Activated CD4-positive, alpha-beta memory T cell treated with anti-CD3 and anti-CD28 coated beads, Interleukin-2, amount 10 ng/mL, durations not matched to agents 7 days and 5 days (primary cell): Measurements from ENCODE around the gene EEFSEC. TPM values are rescaled to one million over a fixed set of nuclear protein-coding genes. Genes with fewer than 3 reads are reported as not detected.

Experiments used
- CTCF ChIA-PET: fragments of 350-600 bp; sonication (Branson Sonifier 250); formaldehyde crosslinking; loops from one replicate; lab custom pipeline; 2021; ENCODE audit warnings: antibody characterized with exemption, inconsistent platforms; lab: Charles Lee
- POLR2A ChIA-PET: fragments of 350-600 bp; sonication (Branson Sonifier 250); formaldehyde crosslinking; loops from one replicate; lab custom pipeline; 2021; ENCODE audit warnings: antibody characterized with exemption; lab: Charles Lee
- DNase-seq: peaks from one replicate; pipeline ENCODE4 v3.0.0-alpha.2; 2020
- H3K27ac Mint-ChIP-seq: one replicate; pipeline ENCODE4 v1.8.0; 2021; ENCODE audit warnings: mild to moderate bottlenecking, mixed read lengths
- H3K27me3 Mint-ChIP-seq: one replicate; pipeline ENCODE4 v1.8.0; 2021; ENCODE audit warnings: mixed read lengths
- H3K36me3 Mint-ChIP-seq: one replicate; pipeline ENCODE4 v1.8.0; 2021; ENCODE audit warnings: low read depth, mixed read lengths
- H3K4me1 Mint-ChIP-seq: one replicate; pipeline ENCODE4 v1.8.0; 2021; ENCODE audit warnings: mixed read lengths
- H3K4me3 Mint-ChIP-seq: one replicate; pipeline ENCODE4 v1.8.0; 2021; ENCODE audit warnings: mild to moderate bottlenecking, mixed read lengths
- H3K9me3 Mint-ChIP-seq: one replicate; pipeline ENCODE4 v1.8.0; 2021; ENCODE audit warnings: mixed read lengths
- total RNA-seq, 2 experiments: library from RNA; stranded (reverse); gene quantifications; one replicate each; pipeline ENCODE4 v1.2.3, GENCODE V29; 2021

EEFSEC gene
- total RNA-seq, 2 experiments from 2014 or later = 14.5 to 15.0 TPM

DNA sequence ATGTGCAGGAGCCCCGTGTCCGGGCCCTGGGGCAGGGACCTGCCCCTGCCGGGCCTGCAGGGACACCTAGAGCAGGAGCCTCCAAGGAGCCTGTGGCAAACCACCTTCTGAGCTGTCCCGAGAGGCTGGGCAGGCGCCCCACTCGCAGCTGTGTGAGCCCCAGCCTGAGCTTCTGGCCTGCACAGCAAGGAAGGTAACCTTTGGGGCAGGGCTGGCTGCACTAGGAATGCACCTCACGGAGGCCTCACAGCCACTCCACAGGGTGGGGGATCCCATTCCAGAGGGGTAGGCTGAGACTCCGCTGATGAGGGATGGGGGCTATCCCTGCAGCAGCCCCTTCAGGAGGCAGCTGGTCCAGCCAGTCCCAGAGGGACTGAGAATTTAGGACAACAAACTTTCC lies 245.3 kb downstream of the EEFSEC start:
- H3K9me3 Mint-ChIP-seq = no peaks in the 10 kb centered on the region
- DNase-seq = no peak
- POLR2A ChIA-PET = no interaction called here
- H3K27me3 Mint-ChIP-seq = no peaks in the 10 kb centered on the region
- CTCF ChIA-PET = interaction anchor here (0.6 kb wide), 1 partner anchor 190 kb away, joined by 3 read pairs; no protein-coding TSS in a partner anchor
- no peak overlapping the region for H3K27ac Mint-ChIP-seq
- no peak overlapping the region for H3K4me3 Mint-ChIP-seq
- peaks cover 1% of the 10 kb centered on the region for H3K4me1 Mint-ChIP-seq
- H3K36me3 Mint-ChIP-seq = no peaks in the 10 kb centered on the region

DNA sequence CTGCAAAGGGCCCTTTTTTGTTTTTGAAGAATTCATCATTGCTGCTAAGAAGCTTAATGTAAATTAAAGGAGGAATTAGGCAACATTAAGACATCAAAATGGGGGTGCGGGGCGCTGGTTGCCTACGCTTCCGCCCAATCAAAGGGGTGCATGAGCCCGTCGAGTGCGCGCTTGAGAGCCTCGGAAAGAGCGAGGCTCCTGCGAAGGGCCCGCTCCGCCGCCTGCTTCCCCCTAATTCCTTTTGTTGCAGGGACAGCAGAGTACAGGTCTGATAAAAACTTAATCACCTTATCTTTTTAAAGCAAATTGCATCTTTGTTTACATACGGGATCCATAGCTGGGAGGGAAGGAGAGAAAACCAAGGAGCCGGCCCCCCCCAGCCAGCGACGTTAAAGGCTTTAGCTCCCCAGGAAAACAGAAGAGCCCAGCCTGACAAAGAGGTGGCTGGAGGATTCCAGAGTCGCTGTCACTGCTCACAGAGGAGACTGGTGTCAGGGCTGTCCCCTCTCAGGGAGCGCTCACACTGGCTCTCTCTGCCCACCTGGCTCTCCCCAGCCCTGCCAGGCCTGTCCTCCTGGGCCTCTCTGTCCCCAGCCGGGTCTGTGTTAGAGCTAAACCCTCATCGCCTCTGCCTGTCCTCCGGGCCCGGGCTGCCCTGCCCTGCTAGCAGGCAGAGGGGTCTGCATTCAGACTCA lies 246.1 kb downstream of the EEFSEC start:
- Mint-ChIP-seq H3K36me3 (no peaks in the 10 kb centered on the region), H3K4me1 (peaks cover 1% of the 10 kb centered on the region), H3K27me3 (no peaks in the 10 kb centered on the region), H3K9me3 (no peaks in the 10 kb centered on the region), H3K4me3 (no peak overlapping the region), H3K27ac (no peak overlapping the region)
- CTCF ChIA-PET = interaction anchor here (0.6 kb wide), 1 partner anchor 189 kb away, joined by 3 read pairs; no protein-coding TSS in a partner anchor
- no peak for DNase-seq
- POLR2A ChIA-PET = no interaction called here

DNA sequence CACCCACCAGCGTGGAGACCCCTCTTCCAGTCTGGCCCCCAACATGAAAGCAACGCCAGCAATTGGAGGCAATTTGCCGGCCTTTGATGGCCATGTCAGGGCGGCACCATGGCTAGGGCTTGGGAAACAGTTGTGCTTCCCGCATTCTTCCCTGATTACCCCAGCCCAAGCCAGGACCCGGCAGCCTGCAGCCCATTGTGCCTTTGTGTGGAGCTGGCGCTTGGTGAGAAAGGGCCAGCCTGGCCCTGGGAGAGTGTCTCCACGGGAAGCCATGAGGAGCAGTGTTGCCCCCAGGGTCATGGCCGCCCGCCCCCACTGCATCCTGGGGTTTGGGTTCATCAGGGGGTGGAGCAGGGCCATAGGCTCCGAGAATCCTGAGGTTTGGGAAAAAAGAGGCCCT lies 247.4 kb downstream of the EEFSEC start:
- no peak for DNase-seq
- no peaks in the 10 kb centered on the region for H3K27me3 Mint-ChIP-seq
- CTCF ChIA-PET = no interaction called here
- no peaks in the 10 kb centered on the region for H3K9me3 Mint-ChIP-seq
- H3K36me3 Mint-ChIP-seq = no peaks in the 10 kb centered on the region
- H3K4me3 Mint-ChIP-seq = no peak overlapping the region
- POLR2A ChIA-PET = no interaction called here
- no peaks in the 10 kb centered on the region for H3K4me1 Mint-ChIP-seq
- H3K27ac Mint-ChIP-seq = no peak overlapping the region

DNA sequence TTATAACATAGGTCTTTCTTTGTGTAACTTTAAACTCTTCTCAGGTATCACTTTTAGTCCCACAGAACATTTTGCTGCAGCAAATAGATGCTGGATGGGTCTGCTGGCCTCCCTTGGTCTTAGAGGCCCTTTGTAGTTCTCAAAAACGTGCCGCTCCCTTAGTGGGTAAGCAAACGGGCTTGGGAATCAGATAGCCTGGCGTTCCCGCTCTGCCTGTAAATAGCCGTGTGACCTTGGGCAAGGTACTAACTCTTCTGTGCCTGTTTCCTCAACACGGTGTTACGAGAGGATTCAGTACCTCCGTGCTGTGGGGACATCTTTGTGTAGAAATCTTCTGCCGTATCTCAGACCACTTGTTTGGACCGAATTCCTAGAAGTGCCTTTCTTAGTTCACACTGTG lies 249.0 kb downstream of the EEFSEC start:
- POLR2A ChIA-PET = no interaction called here

DNA sequence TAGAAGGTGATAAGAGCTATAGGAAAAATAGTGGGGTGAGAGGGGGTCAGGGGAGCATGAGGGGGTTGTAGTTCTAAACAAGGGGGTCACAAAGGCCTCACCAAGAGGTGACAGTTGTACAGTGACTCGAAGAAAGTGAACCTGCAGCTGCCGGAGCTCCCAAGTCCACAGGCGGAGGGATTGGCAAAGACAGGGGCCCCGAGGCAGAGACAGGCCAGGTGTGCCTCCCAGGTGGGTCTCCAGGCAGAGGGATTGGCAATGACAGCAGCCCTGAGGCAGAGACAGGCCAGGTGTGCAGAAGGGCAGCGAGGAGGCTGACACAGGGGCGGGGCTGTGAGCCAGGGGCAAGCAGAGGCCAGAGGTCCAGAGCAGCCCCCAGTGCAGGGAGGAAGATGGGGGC lies 249.7 kb downstream of the EEFSEC start:
- no peaks in the 10 kb centered on the region for H3K27me3 Mint-ChIP-seq
- no peak for DNase-seq
- no peak overlapping the region for H3K4me3 Mint-ChIP-seq
- H3K9me3 Mint-ChIP-seq = no peaks in the 10 kb centered on the region
- H3K36me3 Mint-ChIP-seq = no peaks in the 10 kb centered on the region
- CTCF ChIA-PET = interaction anchor here (0.7 kb wide), 1 partner anchor 323 kb away, joined by 3 read pairs; no protein-coding TSS in a partner anchor
- H3K4me1 Mint-ChIP-seq = no peaks in the 10 kb centered on the region
- POLR2A ChIA-PET = no interaction called here
- no peak overlapping the region for H3K27ac Mint-ChIP-seq

More for the DNA sequence above, 249.0 kb downstream of the EEFSEC start:
- no peaks in the 10 kb centered on the region for H3K36me3 Mint-ChIP-seq
- no peak overlapping the region for H3K27ac Mint-ChIP-seq
- CTCF ChIA-PET = interaction anchor here (0.7 kb wide), 1 partner anchor 322 kb away, joined by 3 read pairs; no protein-coding TSS in a partner anchor
- no peak for DNase-seq
- no peaks in the 10 kb centered on the region for H3K4me1 Mint-ChIP-seq
- H3K27me3 Mint-ChIP-seq = no peaks in the 10 kb centered on the region
- H3K4me3 Mint-ChIP-seq = no peak overlapping the region
- no peaks in the 10 kb centered on the region for H3K9me3 Mint-ChIP-seq

DNA sequence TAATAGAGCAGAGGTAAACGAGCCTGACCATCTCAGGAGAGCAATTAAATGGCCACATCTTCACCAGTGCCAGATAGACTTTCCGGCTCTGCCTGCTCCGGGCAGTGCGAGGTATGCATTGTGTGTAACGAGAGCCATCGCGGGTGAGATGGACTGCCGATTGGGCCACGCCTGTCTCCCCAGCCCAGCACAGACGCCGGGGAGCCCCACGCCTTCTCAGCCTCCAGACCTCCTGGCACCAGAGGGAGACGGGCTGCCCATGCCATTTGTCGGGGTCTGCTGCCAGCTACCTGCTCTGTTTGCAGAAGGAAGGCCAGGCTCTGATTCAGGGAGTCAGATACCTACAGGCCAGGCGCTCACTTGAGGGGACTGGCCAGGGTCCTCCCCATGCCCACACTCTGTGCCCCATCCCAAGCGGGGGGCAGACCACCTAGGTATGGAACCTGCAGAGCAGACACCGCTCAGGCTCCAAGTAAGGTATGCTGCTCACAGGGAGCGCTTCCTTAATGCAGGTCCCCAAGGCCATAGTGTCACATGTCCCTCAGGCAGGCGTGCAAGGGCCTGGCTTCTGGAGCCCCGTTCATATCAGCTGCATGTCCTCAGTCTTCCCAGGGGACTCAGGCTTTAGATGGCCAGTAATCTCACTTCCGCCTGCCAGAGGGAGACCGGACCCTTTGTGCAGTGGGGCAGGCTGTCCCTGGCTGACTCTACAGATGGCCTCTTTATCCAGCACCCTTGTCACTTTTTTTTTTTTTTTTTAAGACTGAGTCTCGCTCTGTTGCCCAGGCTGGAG lies 251.2 kb downstream of the EEFSEC start:
- H3K27ac Mint-ChIP-seq = no peak overlapping the region
- H3K4me3 Mint-ChIP-seq = no peak overlapping the region
- H3K27me3 Mint-ChIP-seq = no peaks in the 10 kb centered on the region
- CTCF ChIA-PET = no interaction called here
- no peaks in the 10 kb centered on the region for H3K36me3 Mint-ChIP-seq
- H3K4me1 Mint-ChIP-seq = no peaks in the 10 kb centered on the region
- H3K9me3 Mint-ChIP-seq = no peaks in the 10 kb centered on the region
- POLR2A ChIA-PET = no interaction called here
- no peak for DNase-seq

DNA sequence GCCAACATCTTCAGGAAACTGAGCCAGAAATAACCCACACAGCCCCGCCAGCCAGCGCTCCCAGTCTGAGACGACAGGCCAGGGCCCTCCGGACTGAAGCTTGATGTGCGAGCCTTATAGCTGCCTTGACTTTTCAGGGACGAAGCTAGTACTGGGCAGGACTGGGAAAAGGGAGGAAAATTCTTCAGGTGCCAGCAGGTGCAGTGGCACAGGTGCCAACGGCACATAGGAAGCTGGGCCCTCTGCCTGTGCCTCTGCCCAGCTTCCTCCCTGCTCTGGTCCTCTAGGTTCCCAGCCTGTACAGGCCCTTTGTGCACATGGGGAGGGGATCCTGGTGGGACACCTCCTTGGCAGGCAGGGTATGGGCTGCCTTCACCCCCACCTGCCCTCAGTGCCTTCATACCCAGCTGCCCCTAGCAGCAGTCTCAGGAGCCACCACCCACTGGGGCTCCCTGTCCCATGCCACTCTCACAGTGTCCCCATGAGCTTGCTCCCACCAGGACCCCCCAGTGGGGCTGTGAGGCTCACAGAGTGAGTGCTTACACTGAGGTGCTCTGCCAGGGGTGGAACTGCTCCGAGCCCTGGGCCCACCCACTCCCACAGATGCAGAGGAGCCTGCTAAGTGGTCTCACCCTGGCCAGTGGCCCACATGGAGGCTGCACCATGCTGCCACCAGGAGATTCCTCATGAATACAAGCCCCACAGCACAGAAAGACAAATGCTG lies 252.4 kb downstream of the EEFSEC start:
- DNase-seq = no peak
- ChIA-PET CTCF (no interaction called here), POLR2A (no interaction called here)
- H3K4me3 Mint-ChIP-seq = no peak overlapping the region
- H3K36me3 Mint-ChIP-seq = no peaks in the 10 kb centered on the region
- no peaks in the 10 kb centered on the region for H3K27me3 Mint-ChIP-seq
- no peaks in the 10 kb centered on the region for H3K9me3 Mint-ChIP-seq
- H3K4me1 Mint-ChIP-seq = no peaks in the 10 kb centered on the region
- H3K27ac Mint-ChIP-seq = no peak overlapping the region

DNA sequence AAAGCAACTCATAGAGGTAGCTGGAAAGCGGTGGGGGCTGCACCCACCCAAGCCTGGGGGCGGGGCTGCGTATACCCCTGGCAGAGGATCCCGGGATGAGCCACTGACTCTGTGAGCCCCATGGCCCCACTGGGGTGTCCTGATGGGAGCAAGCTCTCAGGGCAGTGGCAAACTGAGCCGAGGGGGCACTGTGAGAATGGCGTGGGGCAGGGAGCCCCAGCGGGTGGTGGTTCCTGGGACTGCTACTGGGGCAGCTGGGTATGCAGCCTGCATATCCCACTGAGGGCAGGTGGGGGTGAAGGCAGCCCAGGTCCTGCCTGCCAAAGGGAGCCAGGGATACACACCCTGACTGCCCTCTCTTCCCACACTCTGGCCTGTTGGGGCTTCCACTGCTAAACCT lies 254.0 kb downstream of the EEFSEC start:
- ChIA-PET CTCF (no interaction called here), POLR2A (no interaction called here)
- no peaks in the 10 kb centered on the region for H3K9me3 Mint-ChIP-seq
- no peaks in the 10 kb centered on the region for H3K4me1 Mint-ChIP-seq
- H3K27me3 Mint-ChIP-seq = no peaks in the 10 kb centered on the region
- H3K27ac Mint-ChIP-seq = no peak overlapping the region
- H3K4me3 Mint-ChIP-seq = no peak overlapping the region
- H3K36me3 Mint-ChIP-seq = no peaks in the 10 kb centered on the region
- DNase-seq = no peak

DNA sequence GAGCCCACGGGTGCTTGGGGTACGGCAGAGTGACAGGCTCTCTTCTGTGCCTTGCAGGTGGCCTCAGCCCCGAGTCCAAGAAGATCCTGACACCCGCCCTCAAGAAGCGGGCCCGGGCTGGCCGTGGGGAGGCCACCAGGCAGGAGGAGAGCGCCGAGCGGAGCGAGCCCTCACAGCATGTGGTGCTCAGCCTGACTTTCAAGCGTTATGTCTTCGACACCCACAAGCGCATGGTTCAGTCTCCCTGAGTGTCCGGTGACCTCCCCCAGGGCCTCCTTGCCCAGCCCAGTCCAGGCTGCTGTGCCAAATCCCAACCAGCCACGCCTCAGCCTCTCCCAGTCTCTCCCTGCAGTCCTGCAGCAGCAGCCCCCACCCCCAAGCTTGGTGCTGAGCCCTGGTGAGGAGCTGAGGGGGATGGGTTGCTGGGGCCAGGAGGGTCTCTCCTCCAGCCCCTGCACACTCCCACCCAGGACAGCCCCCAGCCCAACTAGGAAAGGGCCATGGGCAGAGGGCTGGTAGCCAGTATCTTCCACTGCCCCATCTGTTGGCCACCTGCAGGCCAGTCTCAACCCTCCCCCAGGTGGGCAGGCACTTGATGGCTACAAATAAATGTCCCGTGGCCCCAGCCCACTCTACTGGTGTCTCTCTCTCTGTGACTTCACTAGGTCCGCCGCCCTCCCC lies 254.9 kb downstream of the EEFSEC start:
- Mint-ChIP-seq H3K27me3 (no peaks in the 10 kb centered on the region), H3K4me1 (no peaks in the 10 kb centered on the region), H3K9me3 (no peaks in the 10 kb centered on the region), H3K36me3 (no peaks in the 10 kb centered on the region), H3K4me3 (no peak overlapping the region), H3K27ac (no peak overlapping the region)
- CTCF ChIA-PET = no interaction called here
- POLR2A ChIA-PET = no interaction called here
- no peak for DNase-seq

DNA sequence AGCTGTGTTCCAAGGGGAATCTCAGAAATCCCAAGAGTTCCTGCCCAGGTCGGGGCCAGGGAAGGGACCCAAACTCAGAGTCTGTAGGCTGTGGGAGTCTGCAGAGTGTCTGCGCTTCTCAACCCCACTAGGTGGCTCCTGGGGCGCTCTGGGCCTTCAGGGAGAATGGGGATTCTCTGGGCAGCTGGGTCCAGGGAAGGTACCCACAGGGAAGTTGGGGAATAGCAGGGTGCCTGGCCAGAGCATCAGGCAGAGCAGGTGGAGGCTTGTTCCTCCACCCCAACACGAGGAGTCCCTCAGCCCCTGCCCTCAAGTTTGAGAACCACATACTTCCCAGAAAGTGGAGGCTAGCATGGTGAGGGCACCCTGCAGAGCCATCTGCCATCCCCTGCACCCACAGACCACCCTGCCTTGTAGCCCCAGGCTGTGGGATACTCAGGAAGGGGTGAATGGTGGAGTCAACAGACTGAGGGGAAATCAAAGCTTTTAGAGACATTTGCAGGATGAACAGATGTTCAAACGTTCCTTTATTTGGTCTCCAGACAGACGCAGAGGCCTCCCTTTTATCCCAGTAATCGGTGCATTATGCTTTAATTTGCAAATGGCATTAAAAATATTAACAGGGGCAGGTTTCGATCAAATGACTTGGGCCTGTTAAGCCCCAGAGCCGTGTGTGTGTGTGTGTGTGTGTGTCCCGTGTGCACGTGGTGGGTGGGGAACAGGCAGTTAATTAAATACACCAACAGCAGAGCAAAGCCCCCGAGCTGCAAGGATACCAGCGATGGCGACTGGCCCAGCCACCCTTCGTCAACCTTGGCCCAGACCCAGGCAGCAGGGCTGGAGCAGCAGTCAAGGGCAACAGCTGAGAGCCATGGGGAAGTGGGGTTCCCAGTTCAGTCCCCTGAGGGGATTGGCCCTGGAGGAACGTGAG lies 255.7 kb downstream of the EEFSEC start:
- H3K4me1 Mint-ChIP-seq = no peaks in the 10 kb centered on the region
- no peaks in the 10 kb centered on the region for H3K9me3 Mint-ChIP-seq
- ChIA-PET POLR2A (no interaction called here), CTCF (interaction anchor here (1.5 kb wide), 1 partner anchor 17 kb away, joined by 6 read pairs; no protein-coding TSS in a partner anchor)
- no peak overlapping the region for H3K27ac Mint-ChIP-seq
- H3K4me3 Mint-ChIP-seq = no peak overlapping the region
- H3K27me3 Mint-ChIP-seq = no peaks in the 10 kb centered on the region
- no peak for DNase-seq
- H3K36me3 Mint-ChIP-seq = no peaks in the 10 kb centered on the region

DNA sequence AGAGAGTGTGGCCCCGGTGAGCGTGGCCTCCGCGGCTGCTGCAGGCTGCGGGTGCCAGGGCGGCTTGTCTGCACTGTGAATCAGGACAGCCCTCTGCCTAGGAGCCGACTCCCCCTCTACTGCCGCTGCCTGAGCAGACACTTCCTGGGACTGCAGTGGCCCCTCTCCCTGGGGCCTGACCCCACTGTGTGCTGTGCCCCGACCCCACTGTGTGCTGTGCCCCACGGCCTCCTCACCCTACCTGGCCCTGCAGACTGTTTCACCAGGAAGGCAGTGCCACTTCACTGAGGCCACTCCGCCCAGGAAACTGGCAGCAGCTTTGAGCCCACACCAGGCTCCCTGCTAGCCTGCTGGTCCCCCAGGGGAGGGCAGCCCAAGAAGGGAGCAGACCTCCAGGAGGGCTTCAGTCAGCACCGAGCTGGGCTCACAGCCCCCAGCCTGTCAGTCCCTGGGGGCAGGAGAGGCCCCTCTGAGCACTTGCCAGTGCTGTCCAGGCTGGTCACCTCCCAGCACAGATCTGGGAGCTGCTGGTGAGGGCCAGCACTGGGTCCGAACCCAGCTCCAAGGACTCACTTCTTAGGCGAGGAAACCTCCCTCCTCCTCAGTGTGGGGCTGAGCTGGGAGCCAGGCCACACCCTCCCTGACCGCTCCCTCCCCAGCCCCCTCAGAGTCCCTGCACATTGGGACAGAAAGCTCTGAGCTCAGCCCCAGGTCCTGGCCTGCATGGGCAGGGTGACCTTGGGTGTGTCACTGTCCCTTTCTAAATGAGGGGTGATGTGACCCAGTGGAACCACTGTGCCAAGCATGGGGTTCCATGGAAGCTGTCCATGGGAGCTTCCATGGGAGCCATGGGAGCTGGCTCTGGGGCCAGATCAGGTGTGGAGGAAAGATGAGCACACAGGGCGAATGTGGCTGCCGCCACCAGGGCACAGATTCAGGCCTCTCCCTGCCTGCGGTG lies 256.6 kb downstream of the EEFSEC start:
- CTCF ChIA-PET = interaction anchor here (1.5 kb wide), 1 partner anchor 16 kb away, joined by 6 read pairs; no protein-coding TSS in a partner anchor

More for the DNA sequence above, 256.6 kb downstream of the EEFSEC start:
- H3K27ac Mint-ChIP-seq = no peak overlapping the region
- no peak for DNase-seq
- POLR2A ChIA-PET = no interaction called here
- no peaks in the 10 kb centered on the region for H3K4me1 Mint-ChIP-seq
- H3K4me3 Mint-ChIP-seq = no peak overlapping the region
- no peaks in the 10 kb centered on the region for H3K27me3 Mint-ChIP-seq
- no peaks in the 10 kb centered on the region for H3K36me3 Mint-ChIP-seq
- H3K9me3 Mint-ChIP-seq = no peaks in the 10 kb centered on the region
